ENCODE results near the gene HSDL1.

HSDL1 gene

DNA sequence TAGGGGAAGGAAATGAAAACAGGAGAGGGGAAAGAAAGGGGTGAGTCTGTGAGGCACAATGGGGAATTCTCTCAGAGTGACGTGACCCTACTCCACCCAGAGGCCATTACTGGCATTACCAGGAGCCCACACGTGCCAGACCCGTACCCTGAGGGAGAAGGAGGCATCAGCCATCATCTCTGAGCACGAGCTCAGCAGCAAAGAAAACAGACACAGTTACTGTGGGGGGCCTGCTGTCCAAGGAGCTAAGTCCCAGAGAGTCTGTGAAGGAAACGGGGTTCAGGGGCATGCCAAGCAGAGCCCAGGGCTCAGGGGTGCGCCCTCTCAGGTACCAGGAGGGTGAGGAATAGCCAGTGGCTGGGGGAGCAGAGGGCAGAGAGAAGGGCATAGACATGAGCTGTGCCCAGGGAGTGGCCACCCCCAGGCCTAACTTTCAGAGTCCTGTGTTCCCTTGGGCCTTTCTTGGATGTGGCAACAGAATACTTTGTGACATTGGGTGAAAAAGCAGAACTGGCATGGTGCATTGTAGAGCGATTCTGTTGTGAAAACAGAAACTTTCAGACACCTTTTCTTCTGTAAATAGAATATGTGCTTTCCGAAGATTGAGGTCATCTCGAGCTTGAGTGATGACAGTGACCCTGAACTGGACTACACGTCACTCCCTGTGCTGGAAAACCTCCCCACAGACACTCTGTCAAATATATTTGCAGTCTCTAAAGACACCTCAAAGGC lies 30.5 kb upstream of the HSDL1 start:
- peak; percentile 57 for DNase-seq

DNA sequence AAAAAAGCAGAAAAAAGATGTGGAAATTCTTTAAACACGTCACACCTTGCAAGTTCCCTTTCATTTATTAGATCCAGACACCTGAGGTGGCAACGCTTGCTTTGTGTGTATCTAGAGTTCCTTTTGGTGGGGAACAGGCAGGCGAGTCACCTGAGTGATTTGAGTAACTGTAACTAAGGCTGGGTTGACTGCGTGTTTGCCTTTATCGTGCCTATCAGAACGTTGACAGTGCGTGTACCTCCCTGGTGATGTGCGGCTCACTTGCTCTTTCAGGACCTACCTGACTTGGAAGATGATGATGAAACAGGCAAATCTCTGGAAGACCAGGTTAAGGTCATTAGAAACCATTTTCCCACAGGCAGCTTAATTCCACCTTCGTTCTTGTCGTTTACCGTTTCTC lies 29.4 kb upstream of the HSDL1 start:
- no peak for DNase-seq

- DNase-seq = no peak
Measured at GRCh38 chr16:84169765-84170310, 24.9 kb upstream of the HSDL1 start.

- peak; percentile 47 for DNase-seq
Measured at GRCh38 chr16:84166796-84167695, 22.1 kb upstream of the HSDL1 start.

DNA sequence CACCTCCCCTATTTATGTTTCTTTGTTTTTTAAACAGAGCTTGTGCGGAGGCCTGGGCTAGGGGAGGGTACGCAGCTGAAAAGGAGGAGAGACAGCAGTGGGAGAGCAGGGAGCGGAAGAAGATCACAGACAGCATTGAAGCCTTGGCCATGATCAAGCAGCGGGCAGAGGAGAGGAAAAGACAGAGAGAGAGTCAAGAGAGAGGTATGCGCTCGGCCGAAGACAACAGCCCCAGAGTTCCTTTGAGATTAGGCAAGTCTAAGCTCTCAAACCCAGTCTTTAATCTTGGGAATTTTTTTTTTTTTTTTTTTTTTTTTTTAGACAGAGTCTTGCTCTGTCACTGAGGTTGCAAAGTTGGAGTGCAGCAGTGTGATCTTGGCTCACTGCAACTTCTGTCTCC lies 20.8 kb upstream of the HSDL1 start:
- DNase-seq = no peak

DNA sequence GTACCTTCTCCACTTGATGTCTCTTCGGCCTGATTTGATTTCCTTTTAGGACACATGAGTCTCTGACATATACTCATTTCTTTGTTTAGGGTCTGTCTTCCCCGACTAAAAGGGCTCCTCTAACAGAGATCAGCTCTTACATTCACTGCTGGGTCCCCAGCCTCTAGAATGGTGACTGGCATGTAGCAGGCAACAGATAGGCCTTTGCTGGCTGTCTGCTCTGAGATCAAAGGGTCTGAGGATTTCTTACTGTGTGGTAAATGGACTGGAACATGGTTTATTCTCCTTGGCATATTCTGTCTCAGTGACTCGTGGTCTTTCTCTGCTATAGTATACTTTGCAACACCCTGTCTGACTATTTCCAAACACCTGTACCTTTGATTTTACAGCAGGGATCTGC lies 16.8 kb upstream of the HSDL1 start:
- DNase-seq = no peak

DNA sequence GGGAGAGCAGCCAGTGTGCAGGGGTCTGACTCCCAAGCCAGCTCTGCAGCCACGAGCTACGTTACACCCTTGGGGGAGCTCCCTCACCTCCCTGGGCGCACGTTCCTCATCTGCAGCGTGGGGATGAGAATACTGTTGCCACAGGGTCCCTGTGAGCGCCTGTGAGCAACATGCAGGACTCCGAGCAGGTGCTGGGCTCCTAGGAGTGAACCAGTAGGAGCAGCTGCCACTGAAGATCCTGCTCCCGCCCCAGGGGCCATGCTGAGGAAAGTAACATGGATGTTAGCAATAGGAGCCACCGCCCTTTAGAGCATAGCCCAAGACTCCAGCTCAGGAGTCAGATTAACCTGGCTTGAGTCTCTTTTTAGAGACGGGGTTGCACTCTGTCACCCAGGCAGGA lies 16.1 kb upstream of the HSDL1 start:
- no peak for DNase-seq

DNA sequence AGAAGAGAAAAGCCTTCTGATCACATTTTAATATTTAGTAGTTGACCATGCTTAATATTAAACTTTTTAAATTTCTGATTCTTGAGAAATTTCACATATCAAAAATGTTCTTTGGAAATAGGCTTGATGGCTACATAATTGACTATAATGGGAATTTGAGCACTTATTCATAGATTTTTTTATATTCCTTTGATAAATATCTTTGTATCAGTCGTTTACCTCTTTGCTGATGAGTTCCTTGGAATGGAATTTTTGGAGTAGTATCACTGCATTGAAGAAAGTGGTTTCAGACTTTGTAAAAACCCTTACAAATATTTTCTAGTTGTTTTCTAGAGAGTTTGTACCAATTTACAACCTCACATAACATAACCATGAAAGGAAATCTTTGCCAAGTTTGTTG lies 14.8 kb upstream of the HSDL1 start:
- no peak for DNase-seq

DNA sequence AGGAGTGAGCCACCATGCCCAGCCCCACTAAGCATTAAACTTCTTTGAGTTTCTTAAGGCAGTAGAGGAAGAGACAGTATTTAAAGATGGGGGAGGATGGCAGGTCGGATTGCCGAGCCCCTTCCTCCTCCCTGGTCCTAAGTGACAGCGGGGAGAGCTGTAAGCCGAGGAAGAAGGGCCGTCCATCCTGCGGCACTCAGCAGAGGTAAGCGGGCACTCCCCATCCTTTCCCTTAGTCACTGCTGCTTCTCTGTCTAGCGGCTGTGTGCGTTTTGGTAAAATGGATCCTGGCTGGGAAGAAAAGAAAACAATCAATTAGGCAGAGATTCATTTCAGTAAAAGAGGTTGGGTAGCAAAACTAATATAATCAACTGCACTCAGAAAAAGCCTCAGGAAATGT lies 14.0 kb upstream of the HSDL1 start:
- no peak for DNase-seq

DNA sequence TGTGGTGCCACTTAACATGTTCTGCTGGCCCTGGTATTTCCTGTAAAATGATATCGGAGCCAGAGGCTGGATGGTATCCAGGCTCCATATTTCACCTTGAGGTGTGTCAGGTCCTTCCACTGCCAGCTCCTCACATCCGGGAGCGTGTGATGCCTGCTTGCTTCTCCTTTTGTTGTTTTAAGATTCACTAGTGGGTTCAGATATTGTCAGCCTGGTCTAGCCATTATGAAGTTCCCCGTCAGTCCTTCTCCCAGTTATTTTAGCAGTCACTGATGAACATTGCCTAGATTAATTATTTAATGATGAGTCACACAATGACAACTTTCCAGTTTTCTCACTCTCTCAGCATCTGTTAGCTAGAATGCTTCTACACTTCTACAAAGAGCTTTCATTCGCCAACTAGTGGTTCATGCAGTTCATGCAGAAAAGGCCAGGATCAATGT lies 11.4 kb upstream of the HSDL1 start:
- DNase-seq = no peak

DNA sequence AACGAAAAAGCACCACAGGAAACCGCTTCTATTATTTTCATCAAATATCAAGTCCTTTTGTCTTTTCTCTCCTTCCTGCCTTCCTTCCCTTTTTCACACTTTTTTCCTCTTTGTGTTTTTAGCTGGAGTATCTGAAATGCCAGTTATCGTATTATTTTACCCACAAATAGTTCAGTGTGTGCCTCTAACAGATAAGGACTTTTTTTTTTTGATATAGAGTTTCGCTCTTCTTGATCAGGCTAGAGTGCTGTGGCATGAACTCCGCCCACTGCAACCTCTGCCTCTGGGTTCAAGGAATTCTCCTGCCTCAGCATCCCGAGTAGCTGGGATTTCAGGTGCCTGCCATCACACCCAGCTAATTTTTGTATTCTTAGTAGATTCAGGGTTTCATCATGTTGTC lies 10.8 kb upstream of the HSDL1 start:
- DNase-seq = no peak

DNA sequence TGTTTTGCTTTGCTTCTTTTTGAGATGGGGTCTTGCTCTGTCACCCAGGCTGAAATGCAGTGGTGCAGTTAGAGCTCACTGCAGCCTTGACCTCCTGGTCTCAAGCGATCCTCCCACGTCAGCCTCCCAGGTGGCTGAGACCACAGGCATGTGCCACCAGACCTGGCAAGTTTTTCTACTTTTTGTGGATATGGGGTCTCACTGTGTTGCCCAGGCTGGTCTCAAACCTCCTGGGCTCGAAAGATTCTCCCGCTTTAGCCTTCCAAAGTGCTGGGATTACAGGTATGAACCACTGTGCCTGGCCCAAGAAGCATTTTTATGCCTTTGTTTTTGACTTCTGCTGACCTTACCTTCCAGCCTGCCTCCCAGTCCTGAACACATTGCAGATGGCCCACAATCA lies 10.2 kb upstream of the HSDL1 start:
- no peak for DNase-seq

DNA sequence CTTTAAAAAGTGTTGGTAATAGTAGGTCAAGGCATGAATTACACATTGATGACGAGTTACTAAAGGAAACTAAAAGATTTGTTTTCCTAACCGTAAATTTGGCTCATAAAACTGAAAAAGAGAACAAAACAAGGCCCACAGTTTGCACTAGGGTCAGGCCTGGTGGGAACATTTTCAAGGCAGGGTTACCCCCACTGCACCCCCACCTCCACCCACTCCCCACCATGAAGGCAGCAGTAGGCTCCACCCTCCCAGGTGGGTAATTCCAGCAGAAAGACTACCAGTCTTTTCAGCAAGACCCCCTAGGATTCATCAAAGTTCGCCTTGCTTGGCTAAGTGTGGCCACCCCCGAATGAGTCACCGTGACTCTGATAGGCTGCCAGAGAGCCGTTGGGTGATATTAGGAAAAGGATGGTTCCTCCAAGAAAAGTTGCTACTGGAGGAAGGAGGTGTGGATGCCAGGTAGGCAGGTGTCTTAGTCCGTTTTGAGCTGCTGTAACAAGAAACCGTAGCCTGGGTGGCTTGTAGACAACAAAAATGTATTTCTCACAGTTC lies 8.8 kb upstream of the HSDL1 start:
- no peak for DNase-seq

DNA sequence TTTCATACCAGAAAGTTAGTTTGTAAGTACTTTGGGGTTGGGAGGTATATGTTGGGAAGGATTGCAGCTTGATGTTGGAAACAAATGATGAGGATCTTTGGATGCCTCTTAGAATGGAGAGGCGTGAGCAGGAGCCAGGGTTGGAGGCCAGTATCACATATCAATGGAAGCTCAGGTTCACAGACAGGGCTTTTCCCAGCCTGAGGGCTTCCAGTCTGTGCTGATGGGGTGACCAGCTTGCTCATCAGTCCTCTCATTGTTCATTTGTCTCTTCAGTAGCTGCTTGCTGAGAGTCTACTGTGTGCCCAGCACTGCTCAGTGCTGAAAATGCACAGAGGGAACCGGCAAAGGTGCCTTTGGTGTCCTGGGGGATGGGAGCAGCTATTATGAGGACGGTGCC lies 5.9 kb upstream of the HSDL1 start:
- no peak for DNase-seq

DNA sequence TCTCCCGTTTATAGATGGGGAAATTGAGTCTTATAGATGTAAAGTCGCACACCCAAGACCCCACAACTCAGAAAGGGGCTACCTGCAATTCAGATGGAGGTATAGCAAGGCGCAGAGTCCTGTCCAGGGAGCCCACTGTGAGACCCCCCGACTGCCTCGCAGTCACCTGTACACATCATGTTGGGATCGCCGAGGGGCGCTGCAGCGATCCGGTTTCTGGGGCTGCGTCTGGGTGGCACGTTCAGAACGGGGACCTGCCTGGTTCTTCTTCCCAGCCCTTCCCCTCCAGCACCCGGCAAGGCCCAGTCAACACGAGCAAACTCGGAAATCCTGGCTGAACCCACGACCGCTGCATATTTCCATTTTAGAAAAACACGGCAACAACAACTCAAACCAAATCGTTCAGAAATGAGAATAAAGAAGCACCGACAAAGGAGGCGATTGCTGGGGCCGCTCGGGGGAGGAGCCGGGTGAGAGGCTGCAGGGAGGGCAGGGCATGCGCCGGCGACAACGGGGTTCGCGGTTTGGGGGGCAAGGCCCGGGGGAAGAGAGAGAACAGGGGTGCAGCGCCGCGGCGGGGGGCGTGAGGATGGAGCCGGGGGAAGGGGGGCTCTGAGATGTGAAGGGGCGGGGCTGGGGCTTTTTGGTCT lies 643 bp downstream of the HSDL1 start:
- peak; percentile 38 for DNase-seq

DNA sequence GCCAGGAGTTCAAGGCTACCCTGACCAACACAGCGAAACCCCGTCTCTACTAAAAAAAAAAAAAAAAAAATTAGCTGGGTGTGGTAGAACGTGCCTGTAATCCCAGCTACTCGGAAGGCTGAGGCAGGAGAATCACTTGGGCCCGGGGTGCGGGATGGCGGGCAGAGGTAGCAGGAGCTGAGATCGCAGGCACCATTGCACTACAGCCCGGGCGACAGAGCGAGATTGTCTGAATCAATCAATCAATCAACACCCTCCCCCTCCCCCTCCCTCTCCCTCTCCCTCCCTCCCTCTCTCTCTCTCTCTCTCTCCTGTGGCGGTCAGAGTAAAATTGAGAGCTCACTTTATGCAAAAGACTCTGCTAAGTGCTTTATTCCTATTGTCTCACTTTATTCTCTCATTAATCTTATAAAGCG lies 1.2 kb downstream of the HSDL1 start:
- DNase-seq = no peak

DNA sequence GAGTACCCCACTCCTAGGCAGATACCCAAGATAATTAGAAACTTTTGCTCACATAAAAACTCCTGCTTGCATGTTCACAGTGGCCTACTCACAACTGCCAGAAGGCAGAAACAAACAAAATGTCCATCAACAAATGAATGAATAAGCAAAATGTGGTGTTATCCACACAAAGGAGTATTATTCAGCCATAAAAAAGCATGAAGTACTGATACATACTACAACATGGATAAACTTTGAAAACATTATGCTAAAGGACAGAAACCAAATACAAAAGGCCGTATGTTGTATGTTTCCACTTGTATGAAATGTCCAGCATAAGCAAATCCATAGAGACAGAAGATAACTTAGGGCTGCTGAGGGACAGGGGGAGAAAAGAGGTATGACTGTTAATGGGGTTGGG lies 1.9 kb downstream of the HSDL1 start:
- DNase-seq = no peak

DNA sequence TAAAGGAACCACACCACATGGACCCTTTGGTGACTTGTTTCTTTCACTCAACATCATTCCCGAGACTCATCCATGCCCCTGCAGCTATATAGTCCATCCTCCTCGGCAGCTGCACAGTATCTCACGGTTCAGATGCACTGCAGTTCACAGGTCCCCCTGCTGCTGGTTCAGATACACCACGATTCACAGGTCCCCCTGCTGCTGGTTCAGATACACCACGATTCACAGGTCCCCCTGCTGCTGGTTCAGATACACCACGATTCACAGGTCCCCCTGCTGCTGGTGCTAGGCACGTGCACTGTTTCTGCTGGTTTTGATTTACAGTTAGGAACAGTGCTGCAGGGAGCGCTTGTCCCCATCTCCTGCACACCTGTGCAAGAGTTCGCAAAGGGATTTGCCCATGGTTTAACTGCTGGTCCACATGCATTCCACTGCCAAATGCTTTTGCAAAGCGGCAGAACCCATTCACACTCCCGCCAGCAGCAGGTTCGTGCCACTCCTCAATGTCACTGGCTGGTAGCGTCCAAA lies 3.8 kb downstream of the HSDL1 start:
- no peak for DNase-seq

- DNase-seq = no peak
Measured at GRCh38 chr16:84139628-84140258, 5.2 kb downstream of the HSDL1 start.

- DNase-seq = no peak
Measured at GRCh38 chr16:84138824-84139627, 6.0 kb downstream of the HSDL1 start.

GRCh38 chr16:84138500-84138823 lies 6.5 kb downstream of the HSDL1 start:
- no peak for DNase-seq

All from stimulated activated CD4-positive, alpha-beta T cell treated with anti-CD3 and anti-CD28 coated beads, Interleukin-4, amount 100 ng/mL, for 24 hours (primary cell).